BLaER1 (cell line): ENCODE data around the gene PTBP1.
A peak's percentile ranks its signal among the peaks of the same experiment; 100 is the strongest.

Source experiments
- H3K27ac ChIP-seq: shearing (Covaris generic); formaldehyde crosslinking; 2 replicates; pipeline ENCODE4 v1.8.1; 2022
- H3K27me3 ChIP-seq: shearing (Covaris generic); formaldehyde crosslinking; 2 replicates; pipeline ENCODE4 v1.8.1; 2022
- H3K36me3 ChIP-seq: shearing (Covaris generic); formaldehyde crosslinking; 2 replicates; pipeline ENCODE4 v1.8.1; 2022
- H3K4me1 ChIP-seq: shearing (Covaris generic); formaldehyde crosslinking; 2 replicates; pipeline ENCODE4 v1.8.1; 2022
- H3K4me2 ChIP-seq: shearing (Covaris generic); formaldehyde crosslinking; 2 replicates; pipeline ENCODE4 v1.8.1; 2022
- H3K4me3 ChIP-seq: shearing (Covaris generic); formaldehyde crosslinking; 2 replicates; pipeline ENCODE4 v1.8.1; 2022
- H3K9ac ChIP-seq: shearing (Covaris generic); formaldehyde crosslinking; 2 replicates; pipeline ENCODE4 v1.8.1; 2022
- H3K9me3 ChIP-seq: shearing (Covaris generic); formaldehyde crosslinking; 2 replicates; pipeline ENCODE4 v1.8.1; 2022
- H4K20me1 ChIP-seq: shearing (Covaris generic); formaldehyde crosslinking; 2 replicates; pipeline ENCODE4 v1.8.1; 2022
- Cebpa-rat ChIP-seq: shearing (Covaris generic); IDR thresholded peaks from 2 replicates; pipeline ENCODE4 v1.8.1; 2022

PTBP1 gene

DNA sequence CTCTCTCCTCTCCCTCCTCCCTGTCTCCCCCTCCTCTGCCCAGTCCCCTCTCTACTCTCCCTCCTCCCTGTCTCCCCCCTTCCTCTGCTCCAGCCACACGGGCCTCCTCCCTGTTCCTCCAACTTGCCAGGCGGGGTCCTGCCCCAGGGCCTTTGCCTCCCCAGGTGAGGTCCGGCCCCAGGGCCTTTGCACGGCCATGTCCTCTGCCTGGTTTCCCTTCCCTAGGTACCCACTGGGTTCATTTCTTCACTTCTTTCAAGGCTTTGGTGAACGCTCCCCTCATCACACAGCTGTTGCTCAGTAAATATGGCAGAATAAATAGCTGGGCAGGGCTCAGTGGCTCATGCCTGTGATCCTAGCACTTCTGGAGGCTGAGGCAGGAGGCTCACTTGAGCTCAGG, 25.2 kb upstream of the PTBP1 start:
- Histone ChIP-seq H3K27me3 (peaks cover 11% of the 10 kb centered on the region; the same call in 1 of the 2 replicates), H3K27ac (no peak overlapping the region), H3K9me3 (no peaks in the 10 kb centered on the region), H3K4me3 (no peak overlapping the region), H4K20me1 (no peaks in the 10 kb centered on the region), H3K36me3 (no peaks in the 10 kb centered on the region), H3K9ac (no peak overlapping the region), H3K4me2 (no peak overlapping the region), H3K4me1 (peaks cover 17% of the 10 kb centered on the region)
- no peak for TF ChIP-seq Cebpa-rat

DNA sequence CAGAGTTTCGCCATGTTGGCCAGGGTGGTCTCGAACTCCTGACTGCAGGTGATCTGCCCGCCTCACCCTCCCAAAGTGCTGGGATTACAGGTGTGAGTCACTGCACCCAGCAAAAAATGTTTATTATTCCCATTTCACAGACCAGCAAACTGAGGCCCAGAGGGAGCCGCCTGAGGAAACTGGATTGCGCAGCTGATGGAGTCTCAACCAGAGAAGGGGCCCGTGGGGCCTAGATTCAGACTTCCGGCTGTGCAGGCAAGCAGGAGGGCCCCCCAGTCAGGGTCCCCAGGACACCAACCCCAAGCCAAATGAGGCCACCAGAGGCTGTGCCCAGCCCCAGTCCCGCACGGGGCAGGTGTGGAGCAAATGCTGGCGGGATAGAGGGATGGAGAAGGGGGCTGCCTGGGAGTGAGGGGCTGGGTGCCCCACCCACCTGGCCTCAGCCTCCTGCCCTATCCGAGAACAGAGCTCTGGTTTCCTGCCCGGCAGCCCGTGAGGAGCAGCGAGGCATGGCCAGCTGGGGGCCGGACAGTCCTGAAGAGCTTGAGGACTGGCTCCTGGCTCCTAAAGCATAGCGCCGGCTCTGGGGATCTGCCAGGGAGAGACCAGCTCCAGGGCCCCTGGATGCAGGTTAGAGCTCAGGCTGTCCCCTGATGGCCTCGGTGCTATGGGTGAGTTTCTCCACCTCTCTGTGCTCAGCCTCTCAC, 24.4 kb upstream of the PTBP1 start:
- Histone ChIP-seq H3K9ac (no peak overlapping the region), H4K20me1 (no peaks in the 10 kb centered on the region), H3K9me3 (no peaks in the 10 kb centered on the region), H3K27ac (no peak overlapping the region), H3K4me1 (peaks cover 17% of the 10 kb centered on the region), H3K36me3 (no peaks in the 10 kb centered on the region), H3K4me3 (no peak overlapping the region), H3K27me3 (peaks cover 11% of the 10 kb centered on the region; the same call in 1 of the 2 replicates), H3K4me2 (peak overlapping the region; percentile 39)
- no peak for TF ChIP-seq Cebpa-rat

DNA sequence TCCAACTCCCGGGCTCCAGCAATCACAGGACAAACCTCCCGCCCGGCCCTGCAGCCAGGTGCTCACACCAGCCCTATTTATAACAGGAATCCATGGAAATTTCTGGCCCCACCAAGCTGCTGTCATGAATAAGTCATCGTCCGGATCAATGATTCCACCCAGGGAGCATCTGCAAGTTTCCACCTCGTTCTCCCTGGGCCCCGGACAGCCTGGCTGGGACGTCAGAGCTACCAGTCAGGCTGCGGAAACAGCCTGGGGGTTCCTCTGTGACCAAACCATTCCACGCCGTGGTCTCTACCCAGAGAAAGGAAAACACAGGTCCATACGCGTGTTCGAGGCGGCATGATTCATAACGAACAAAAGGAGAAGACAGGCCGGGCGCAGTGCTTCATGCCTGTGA, 20.7 kb upstream of the PTBP1 start:
- Histone ChIP-seq H3K9ac (no peak overlapping the region), H3K27ac (no peak overlapping the region), H3K27me3 (no peaks in the 10 kb centered on the region), H3K4me1 (peaks cover 8% of the 10 kb centered on the region), H3K4me3 (no peak overlapping the region), H3K36me3 (no peaks in the 10 kb centered on the region), H4K20me1 (no peaks in the 10 kb centered on the region), H3K9me3 (no peaks in the 10 kb centered on the region), H3K4me2 (no peak overlapping the region)
- no peak for TF ChIP-seq Cebpa-rat

DNA sequence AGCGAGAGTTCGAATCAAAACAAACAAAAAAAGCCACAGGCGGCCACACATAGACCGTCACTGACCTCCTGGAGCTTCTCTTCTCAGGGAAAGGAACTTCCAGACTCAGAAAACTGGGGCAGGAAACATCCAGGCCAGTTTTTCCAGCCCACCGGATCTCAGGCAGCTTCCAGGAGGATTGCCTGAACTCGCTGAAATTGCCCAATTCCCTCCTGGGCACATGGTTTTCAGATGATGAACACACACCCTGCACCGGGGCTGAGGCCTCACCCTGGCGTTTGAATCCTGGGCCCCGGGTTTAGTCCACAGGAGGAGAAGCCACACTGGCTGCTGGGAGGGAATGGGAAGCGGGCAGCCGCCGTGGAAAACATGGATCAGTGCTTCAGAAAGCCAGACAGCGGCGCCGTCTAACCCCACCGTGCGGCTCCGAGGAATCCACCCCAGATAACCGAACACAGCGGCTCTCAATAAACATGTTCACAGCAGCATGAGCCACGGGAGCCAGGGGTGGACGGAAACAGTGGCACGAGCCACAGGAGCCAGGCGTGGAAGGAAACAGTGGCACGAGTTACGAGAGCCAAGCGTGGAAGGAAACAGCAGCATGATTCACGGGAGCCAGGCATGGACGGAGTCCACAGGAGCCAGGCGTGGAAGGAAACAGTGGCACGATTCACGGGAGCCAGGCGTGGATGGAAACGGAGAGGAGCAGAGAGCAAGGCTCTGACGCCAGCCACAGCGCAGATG, 18.2 kb upstream of the PTBP1 start:
- no peaks in the 10 kb centered on the region for H4K20me1 ChIP-seq
- no peak overlapping the region for H3K9ac ChIP-seq
- H3K27me3 ChIP-seq, result no peaks in the 10 kb centered on the region
- H3K4me2 ChIP-seq, result no peak overlapping the region
- TF ChIP-seq Cebpa-rat, result no peak
- no peaks in the 10 kb centered on the region for H3K36me3 ChIP-seq
- H3K4me1 ChIP-seq, result no peaks in the 10 kb centered on the region
- H3K4me3 ChIP-seq, result no peak overlapping the region
- no peaks in the 10 kb centered on the region for H3K9me3 ChIP-seq
- H3K27ac ChIP-seq, result no peak overlapping the region

DNA sequence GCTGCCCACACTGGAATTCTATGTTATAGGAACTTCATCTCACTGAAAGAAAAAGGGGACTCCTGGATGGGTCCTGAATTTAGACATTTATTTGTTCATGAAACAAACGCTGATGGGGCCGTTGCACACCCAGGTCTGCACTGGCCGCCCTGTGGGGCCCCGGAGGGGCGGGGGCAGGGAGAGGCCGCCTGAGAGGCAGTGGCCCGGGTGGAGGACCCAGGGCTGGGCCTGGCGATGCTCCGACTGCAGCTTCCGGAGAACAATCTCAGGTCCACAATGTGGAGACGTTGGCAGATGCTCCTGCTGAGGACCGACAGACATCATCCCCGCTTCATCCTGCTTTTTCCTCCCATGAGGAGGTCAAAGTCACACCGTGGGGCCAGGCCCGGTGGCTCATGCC, 16.3 kb upstream of the PTBP1 start:
- H4K20me1 ChIP-seq, result no peaks in the 10 kb centered on the region
- no peaks in the 10 kb centered on the region for H3K9me3 ChIP-seq
- no peaks in the 10 kb centered on the region for H3K4me1 ChIP-seq
- no peak overlapping the region for H3K27ac ChIP-seq
- H3K27me3 ChIP-seq, result no peaks in the 10 kb centered on the region
- H3K4me3 ChIP-seq, result no peak overlapping the region
- TF ChIP-seq Cebpa-rat, result no peak
- no peak overlapping the region for H3K9ac ChIP-seq
- H3K36me3 ChIP-seq, result no peaks in the 10 kb centered on the region
- H3K4me2 ChIP-seq, result no peak overlapping the region

DNA sequence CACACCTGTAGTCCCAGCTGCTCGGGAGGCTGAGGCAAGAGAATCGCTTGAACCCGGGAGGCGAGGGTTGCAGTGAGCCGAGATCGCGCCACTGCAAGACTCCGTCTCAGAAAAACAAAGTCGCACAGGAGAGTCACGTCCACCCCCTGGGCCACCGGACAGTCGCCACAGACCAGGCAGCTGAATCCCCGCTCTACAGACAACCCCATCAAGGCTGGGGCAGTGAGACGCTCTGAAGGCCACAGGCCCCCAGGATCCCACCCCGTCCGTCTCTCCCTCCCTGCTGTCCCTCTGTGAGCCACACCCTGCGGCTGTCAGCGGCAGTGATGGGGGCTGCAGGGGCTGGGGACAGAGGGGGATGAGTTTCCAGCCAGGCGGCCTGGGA, 15.5 kb upstream of the PTBP1 start:
- Histone ChIP-seq H3K4me2 (no peak overlapping the region), H3K4me1 (no peaks in the 10 kb centered on the region), H3K27ac (no peak overlapping the region), H3K9ac (no peak overlapping the region), H3K9me3 (no peaks in the 10 kb centered on the region), H4K20me1 (no peaks in the 10 kb centered on the region), H3K27me3 (no peaks in the 10 kb centered on the region), H3K4me3 (no peak overlapping the region), H3K36me3 (no peaks in the 10 kb centered on the region)
- no peak for TF ChIP-seq Cebpa-rat

DNA sequence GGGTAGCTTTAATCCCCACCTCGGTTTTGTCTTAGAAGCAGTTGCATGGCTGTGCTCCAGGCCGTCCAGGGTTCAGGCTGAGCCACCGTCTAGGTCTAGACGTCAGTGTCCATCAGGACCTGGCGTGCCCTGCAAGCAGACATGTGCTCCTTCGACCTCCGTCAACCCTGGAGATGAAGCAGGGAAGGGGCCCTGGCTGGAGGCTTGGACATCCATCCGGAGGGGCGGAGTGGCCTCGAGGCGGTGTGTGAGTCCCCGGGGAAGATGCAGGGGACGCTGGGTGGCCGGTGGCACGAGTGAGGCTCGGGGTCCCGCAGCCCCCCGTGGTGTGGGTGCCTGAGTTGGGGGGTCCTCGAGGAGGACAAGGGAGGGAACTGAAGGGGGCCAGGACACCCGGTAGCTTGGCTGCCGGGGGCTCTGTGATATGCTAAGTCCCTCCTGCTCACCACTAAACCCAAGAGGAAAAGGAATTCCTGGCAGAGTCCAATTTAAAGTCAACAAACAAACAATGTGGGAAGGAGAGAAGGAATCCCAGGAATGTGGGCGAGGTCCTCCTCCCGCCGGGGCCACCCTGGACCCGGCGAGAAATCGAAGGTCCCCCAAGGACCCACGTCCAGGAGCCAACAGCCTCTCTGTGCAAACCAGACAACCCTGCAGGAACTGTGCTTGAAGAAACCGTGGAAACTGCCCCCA, 14.9 kb upstream of the PTBP1 start:
- H3K4me2 ChIP-seq, result no peak overlapping the region
- no peak overlapping the region for H3K9ac ChIP-seq
- H4K20me1 ChIP-seq, result no peaks in the 10 kb centered on the region
- H3K4me3 ChIP-seq, result no peak overlapping the region
- TF ChIP-seq Cebpa-rat, result no peak
- no peaks in the 10 kb centered on the region for H3K27me3 ChIP-seq
- H3K9me3 ChIP-seq, result no peaks in the 10 kb centered on the region
- H3K4me1 ChIP-seq, result no peaks in the 10 kb centered on the region
- H3K27ac ChIP-seq, result no peak overlapping the region
- H3K36me3 ChIP-seq, result no peaks in the 10 kb centered on the region

DNA sequence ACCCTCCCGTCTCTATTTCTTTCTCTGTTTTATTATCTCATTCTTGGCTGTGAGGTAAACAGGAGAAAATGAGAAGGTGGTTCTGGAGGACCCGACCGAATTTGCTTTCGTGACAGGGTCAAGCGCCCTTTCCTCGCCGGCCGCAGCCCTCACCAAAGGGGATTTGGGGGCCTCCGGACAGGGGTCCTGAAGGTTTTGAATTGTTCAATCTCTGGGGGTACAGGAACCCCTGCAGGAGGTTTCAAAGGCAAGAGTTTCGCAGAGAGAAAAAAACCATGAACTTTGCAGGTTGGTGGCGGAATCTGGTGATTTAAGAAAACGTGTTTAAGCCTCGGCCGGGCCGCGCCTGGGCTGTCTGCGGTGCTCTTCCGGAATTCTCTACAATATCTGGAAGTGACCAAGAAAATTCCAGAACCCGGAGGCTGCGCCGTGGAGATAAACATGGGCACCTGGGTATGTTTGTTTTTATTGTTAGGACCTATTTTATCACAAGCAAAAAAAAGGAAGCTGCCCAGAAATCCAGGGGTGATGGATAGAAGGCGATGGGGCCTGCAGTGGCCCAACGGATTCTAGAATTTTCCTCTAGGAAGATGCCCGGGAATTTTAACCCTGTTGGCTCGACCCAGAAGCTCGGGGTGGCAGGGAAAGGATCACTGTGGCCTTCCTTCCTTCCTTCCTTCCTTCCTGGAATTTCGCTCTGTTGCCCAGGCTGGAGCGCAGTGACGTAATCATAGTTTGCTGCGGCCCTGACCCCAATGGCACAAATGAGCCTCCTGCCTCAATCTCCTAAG, 14.2 kb upstream of the PTBP1 start:
- Histone ChIP-seq H3K36me3 (no peaks in the 10 kb centered on the region), H3K4me1 (no peaks in the 10 kb centered on the region), H4K20me1 (no peaks in the 10 kb centered on the region), H3K4me3 (no peak overlapping the region), H3K9ac (no peak overlapping the region), H3K9me3 (no peaks in the 10 kb centered on the region), H3K4me2 (no peak overlapping the region), H3K27ac (no peak overlapping the region), H3K27me3 (no peaks in the 10 kb centered on the region)
- TF ChIP-seq Cebpa-rat, result no peak

DNA sequence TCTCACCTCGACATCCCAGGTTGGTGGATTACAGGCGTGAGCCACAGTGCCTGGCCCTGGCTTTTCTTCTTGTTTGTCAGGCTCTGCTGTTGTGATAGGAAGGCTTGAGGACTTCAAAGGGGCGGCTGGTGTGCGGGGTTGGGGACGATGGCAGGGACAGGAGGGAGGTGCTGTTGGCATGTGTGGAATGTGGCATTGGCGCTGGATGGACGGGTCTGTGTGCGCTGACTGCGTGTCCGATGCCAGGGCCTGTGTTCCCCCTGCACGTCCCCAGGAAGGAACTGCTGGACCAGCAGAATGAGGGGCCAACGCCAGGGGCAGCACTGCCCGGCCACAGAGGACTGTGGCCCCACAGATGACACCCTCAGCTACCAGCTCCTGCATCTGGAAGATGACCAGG, 12.7 kb upstream of the PTBP1 start:
- Histone ChIP-seq H3K4me2 (no peak overlapping the region), H4K20me1 (no peaks in the 10 kb centered on the region), H3K27ac (no peak overlapping the region), H3K36me3 (no peaks in the 10 kb centered on the region), H3K9ac (no peak overlapping the region), H3K4me3 (no peak overlapping the region), H3K4me1 (peaks cover 11% of the 10 kb centered on the region), H3K27me3 (no peaks in the 10 kb centered on the region), H3K9me3 (no peaks in the 10 kb centered on the region)
- no peak for TF ChIP-seq Cebpa-rat
